ENCODE data around the gene POLR3H. TPM values are rescaled to one million over a fixed set of nuclear protein-coding genes. Genes with fewer than 3 reads are reported as not detected.

The POLR3H gene
- total and polyA plus RNA-seq, 3 experiments from 2014 or later: 22.6 to 78.7 (median 69.9) TPM

GRCh38 chr22:41531715-41532477, 12.4 kb downstream of the POLR3H start:
- no peak overlapping the region for H3K4me3 ChIP-seq (ENCODE audit: low read length)
- H3K4me1 ChIP-seq (ENCODE audit: insufficient read depth, low read length): no peaks in the 10 kb centered on the region
- ChIA-PET CTCF (interaction anchor here (0.8 to 1.8 kb wide), 4 partner anchors 14 to 129 kb away, joined by 3 to 16 read pairs (median 4); partner anchors contain the start of genes PHF5A and PMM1), POLR2A (no interaction called here)
- no peaks in the 10 kb centered on the region for H3K27me3 Mint-ChIP-seq
- DNase-seq: no peak
- no peaks in the 10 kb centered on the region for H3K9me3 ChIP-seq (ENCODE audit: low read length)
- H3K4me3 Mint-ChIP-seq: no peak overlapping the region
- H3K27me3 ChIP-seq (ENCODE audit: insufficient read depth, low read length, poor library complexity, severe bottlenecking): no peaks in the 10 kb centered on the region
- H3K27ac Mint-ChIP-seq: no peak overlapping the region
- H3K4me1 Mint-ChIP-seq: peaks cover 0 to 7% (median 3%) of the 10 kb centered on the region in 3 donors
- H3K9me3 Mint-ChIP-seq: no peaks in the 10 kb centered on the region
- no peak overlapping the region for H3K27ac ChIP-seq (ENCODE audit: low read depth, low read length)
- H3K36me3 Mint-ChIP-seq: peaks cover 0 to 72% (median 10%) of the 10 kb centered on the region in 3 donors
- H3K36me3 ChIP-seq (ENCODE audit: insufficient read depth, low read length): peaks cover 14% of the 10 kb centered on the region

DNA sequence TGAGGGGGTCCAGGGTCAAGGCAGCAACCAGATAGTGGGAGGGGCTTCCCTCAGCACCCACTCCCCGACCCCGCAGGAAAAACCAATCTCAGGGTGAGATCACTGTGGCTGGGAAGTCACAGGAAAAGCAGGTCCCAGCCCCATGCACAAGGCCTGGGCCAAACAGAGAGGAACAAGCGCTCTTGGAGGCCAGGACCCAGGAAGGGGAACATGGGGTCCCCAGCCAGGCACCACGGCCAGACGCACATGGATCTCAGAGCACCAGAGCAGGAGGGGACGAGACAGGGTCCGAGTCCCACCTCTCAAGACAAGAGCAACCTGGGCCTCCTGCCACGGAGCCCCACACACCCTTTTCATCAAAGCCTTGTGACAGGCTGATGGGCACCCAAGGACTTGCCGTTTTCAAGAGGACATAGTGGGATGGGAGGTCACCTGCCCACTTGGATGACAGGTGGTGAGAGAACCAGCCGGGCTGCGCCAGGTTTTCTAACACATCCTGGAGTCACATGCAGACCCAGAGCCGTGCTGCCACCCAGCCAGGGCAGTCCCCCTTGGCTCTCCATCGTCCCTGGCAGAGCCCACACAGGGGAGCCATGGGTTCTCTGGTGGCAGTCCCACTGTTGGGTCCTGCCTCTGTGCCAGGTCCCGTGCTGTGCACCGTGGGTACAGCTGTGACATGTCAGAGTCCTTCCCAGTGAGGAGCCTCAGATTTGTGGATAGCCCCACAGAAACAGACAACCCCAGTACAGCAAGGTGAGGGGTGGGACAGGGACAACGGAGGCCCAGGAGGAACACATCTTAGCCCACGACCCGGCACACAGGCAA, 13.2 kb downstream of the POLR3H start:
- peaks cover 20% of the 10 kb centered on the region for H3K36me3 ChIP-seq (ENCODE audit: insufficient read depth, low read length)
- ChIA-PET POLR2A (no interaction called here), CTCF (no interaction called here)
- no peak overlapping the region for H3K4me3 ChIP-seq (ENCODE audit: low read length)
- peak overlapping the region in 1 of 8 donors; percentile 54 for H3K27ac Mint-ChIP-seq
- peaks cover 0 to 9% (median 7%) of the 10 kb centered on the region in 3 donors for H3K4me1 Mint-ChIP-seq
- H3K9me3 Mint-ChIP-seq: no peaks in the 10 kb centered on the region
- H3K27me3 Mint-ChIP-seq: no peaks in the 10 kb centered on the region
- H3K36me3 Mint-ChIP-seq: peaks cover 0 to 79% (median 10%) of the 10 kb centered on the region in 3 donors
- no peak for DNase-seq
- H3K9me3 ChIP-seq (ENCODE audit: low read length): no peaks in the 10 kb centered on the region
- no peaks in the 10 kb centered on the region for H3K27me3 ChIP-seq (ENCODE audit: insufficient read depth, low read length, poor library complexity, severe bottlenecking)
- no peak overlapping the region for H3K27ac ChIP-seq (ENCODE audit: low read depth, low read length)
- H3K4me1 ChIP-seq (ENCODE audit: insufficient read depth, low read length): no peaks in the 10 kb centered on the region
- no peak overlapping the region for H3K4me3 Mint-ChIP-seq

- peak overlapping the region in 5 of 8 donors; percentile 14 to 77 (median 20) for H3K27ac Mint-ChIP-seq
- peaks cover 13% of the 10 kb centered on the region for H3K4me1 ChIP-seq (ENCODE audit: insufficient read depth, low read length)
- H3K27me3 Mint-ChIP-seq: no peaks in the 10 kb centered on the region
- peaks cover 10 to 21% (median 18%) of the 10 kb centered on the region in 3 donors for H3K4me1 Mint-ChIP-seq
- DNase-seq: no peak
- H3K4me3 ChIP-seq (ENCODE audit: low read length): no peak overlapping the region
- no peak overlapping the region for H3K4me3 Mint-ChIP-seq
- peaks cover 20% of the 10 kb centered on the region for H3K36me3 ChIP-seq (ENCODE audit: insufficient read depth, low read length)
- POLR2A ChIA-PET: interaction anchor here (0.6 kb wide), 1 partner anchor 100 kb away, joined by 4 read pairs; no protein-coding TSS in a partner anchor
- no peaks in the 10 kb centered on the region for H3K9me3 ChIP-seq (ENCODE audit: low read length)
- CTCF ChIA-PET: interaction anchor here (1.2 to 8.5 kb wide), 2 partner anchors 125 to 126 kb away, joined by 5 to 119 read pairs; no protein-coding TSS in a partner anchor
- no peaks in the 10 kb centered on the region for H3K9me3 Mint-ChIP-seq
- no peak overlapping the region for H3K27ac ChIP-seq (ENCODE audit: low read depth, low read length)
- no peaks in the 10 kb centered on the region for H3K27me3 ChIP-seq (ENCODE audit: insufficient read depth, low read length, poor library complexity, severe bottlenecking)
- H3K36me3 Mint-ChIP-seq: peaks cover 0 to 86% (median 7%) of the 10 kb centered on the region in 3 donors
Measured at GRCh38 chr22:41528938-41529561, 15.2 kb downstream of the POLR3H start.

DNA sequence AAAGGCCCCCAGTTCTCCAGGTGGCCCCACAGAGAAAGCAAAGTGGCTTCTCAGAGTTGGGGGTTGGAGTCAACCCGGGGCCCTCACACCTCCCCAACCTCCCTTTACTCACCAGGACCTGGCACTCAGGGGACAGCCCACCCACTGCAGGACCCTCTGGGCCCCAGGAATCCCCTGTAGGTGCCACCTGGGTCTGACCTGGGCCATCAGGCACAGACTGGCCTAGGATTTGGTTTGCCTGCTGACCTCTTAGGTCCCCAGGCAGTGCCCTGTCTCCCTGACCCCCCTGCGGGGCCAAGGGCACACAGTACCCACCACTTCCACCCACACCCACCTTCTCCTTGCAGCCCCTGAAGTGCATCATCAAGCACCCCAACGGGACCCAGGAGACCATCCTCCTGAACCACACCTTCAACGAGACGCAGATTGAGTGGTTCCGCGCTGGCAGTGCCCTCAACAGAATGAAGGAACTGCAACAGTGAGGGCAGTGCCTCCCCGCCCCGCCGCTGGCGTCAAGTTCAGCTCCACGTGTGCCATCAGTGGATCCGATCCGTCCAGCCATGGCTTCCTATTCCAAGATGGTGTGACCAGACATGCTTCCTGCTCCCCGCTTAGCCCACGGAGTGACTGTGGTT, 16.0 kb downstream of the POLR3H start:
- H3K4me1 ChIP-seq (ENCODE audit: insufficient read depth, low read length): peaks cover 15% of the 10 kb centered on the region
- Mint-ChIP-seq H3K27ac (peak overlapping the region in 5 of 8 donors; percentile 7 to 34 (median 20)), H3K27me3 (no peaks in the 10 kb centered on the region), H3K36me3 (peaks cover 0 to 83% (median 6%) of the 10 kb centered on the region in 3 donors), H3K4me1 (peaks cover 15 to 24% (median 16%) of the 10 kb centered on the region in 3 donors), H3K9me3 (no peaks in the 10 kb centered on the region), H3K4me3 (no peak overlapping the region)
- H3K27ac ChIP-seq (ENCODE audit: low read depth, low read length): no peak overlapping the region
- no peak for DNase-seq
- POLR2A ChIA-PET: no interaction called here
- no peaks in the 10 kb centered on the region for H3K9me3 ChIP-seq (ENCODE audit: low read length)
- peaks cover 20% of the 10 kb centered on the region for H3K36me3 ChIP-seq (ENCODE audit: insufficient read depth, low read length)
- CTCF ChIA-PET: interaction anchor here (2.0 to 8.5 kb wide), 2 partner anchors 120 to 125 kb away, joined by 6 to 119 read pairs; no protein-coding TSS in a partner anchor
- no peaks in the 10 kb centered on the region for H3K27me3 ChIP-seq (ENCODE audit: insufficient read depth, low read length, poor library complexity, severe bottlenecking)
- H3K4me3 ChIP-seq (ENCODE audit: low read length): no peak overlapping the region

GRCh38 chr22:41526830-41527799, 17.2 kb downstream of the POLR3H start:
- Mint-ChIP-seq H3K27ac (peak overlapping the region in 6 of 8 donors; percentile 37 to 94 (median 75)), H3K27me3 (no peaks in the 10 kb centered on the region), H3K4me1 (peaks cover 14 to 27% (median 16%) of the 10 kb centered on the region in 3 donors), H3K36me3 (peaks cover 0 to 84% (median 5%) of the 10 kb centered on the region in 3 donors), H3K4me3 (no peak overlapping the region), H3K9me3 (no peaks in the 10 kb centered on the region)
- Histone ChIP-seq H3K9me3 (ENCODE audit: low read length) (no peaks in the 10 kb centered on the region), H3K4me1 (ENCODE audit: insufficient read depth, low read length) (peaks cover 15% of the 10 kb centered on the region), H3K27ac (ENCODE audit: low read depth, low read length) (no peak overlapping the region), H3K4me3 (ENCODE audit: low read length) (no peak overlapping the region), H3K36me3 (ENCODE audit: insufficient read depth, low read length) (peaks cover 21% of the 10 kb centered on the region), H3K27me3 (ENCODE audit: insufficient read depth, low read length, poor library complexity, severe bottlenecking) (no peaks in the 10 kb centered on the region)
- peak; percentile 54 to 76 (median 64) for DNase-seq
- ChIA-PET POLR2A (no interaction called here), CTCF (interaction anchor here (0.7 to 8.5 kb wide), 17 partner anchors 9 to 226 kb away, joined by 3 to 119 read pairs (median 4); partner anchors contain the start of genes ACO2, PHF5A, POLR3H and TEF)

DNA sequence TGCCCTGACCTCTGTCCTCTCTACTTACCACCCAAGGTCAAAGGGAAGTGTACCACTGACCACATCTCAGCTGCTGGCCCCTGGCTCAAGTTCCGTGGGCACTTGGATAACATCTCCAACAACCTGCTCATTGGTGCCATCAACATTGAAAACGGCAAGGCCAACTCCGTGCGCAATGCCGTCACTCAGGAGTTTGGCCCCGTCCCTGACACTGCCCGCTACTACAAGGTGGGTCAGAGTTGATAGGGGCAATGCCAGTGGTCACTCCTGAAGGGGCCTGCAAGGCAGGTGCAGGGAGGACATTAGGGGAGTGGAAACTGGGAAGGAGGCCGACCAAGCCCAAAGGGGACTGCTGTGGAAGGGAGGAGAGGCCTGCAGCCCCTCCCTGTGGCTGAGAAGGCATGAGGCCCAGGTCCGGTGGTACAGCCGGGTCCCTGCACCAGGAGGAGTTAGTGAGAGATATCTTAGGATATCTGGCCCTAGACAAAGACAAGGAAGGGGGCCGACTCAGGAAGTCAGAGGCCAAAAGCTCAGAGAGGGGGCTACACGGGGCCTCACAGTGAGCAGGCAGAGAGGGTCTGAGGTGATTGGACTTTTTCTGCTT, 17.9 kb downstream of the POLR3H start:
- H3K9me3 ChIP-seq (ENCODE audit: low read length): no peaks in the 10 kb centered on the region
- H3K27ac ChIP-seq (ENCODE audit: low read depth, low read length): no peak overlapping the region
- ChIA-PET POLR2A (no interaction called here), CTCF (interaction anchor here (0.7 to 8.5 kb wide), 15 partner anchors 8 to 225 kb away, joined by 3 to 119 read pairs (median 4); partner anchors contain the start of genes POLR3H, TEF, TOB2 and ZC3H7B)
- H3K27ac Mint-ChIP-seq: peak overlapping the region in 7 of 8 donors; percentile 24 to 94 (median 70)
- H3K4me1 Mint-ChIP-seq: peaks cover 14 to 27% (median 16%) of the 10 kb centered on the region in 3 donors
- H3K9me3 Mint-ChIP-seq: no peaks in the 10 kb centered on the region
- peaks cover 16% of the 10 kb centered on the region for H3K36me3 ChIP-seq (ENCODE audit: insufficient read depth, low read length)
- H3K27me3 Mint-ChIP-seq: no peaks in the 10 kb centered on the region
- no peak for DNase-seq
- H3K36me3 Mint-ChIP-seq: peaks cover 0 to 77% (median 5%) of the 10 kb centered on the region in 3 donors
- peaks cover 15% of the 10 kb centered on the region for H3K4me1 ChIP-seq (ENCODE audit: insufficient read depth, low read length)
- peak overlapping the region in 1 of 7 donors; percentile 72 for H3K4me3 Mint-ChIP-seq
- no peaks in the 10 kb centered on the region for H3K27me3 ChIP-seq (ENCODE audit: insufficient read depth, low read length, poor library complexity, severe bottlenecking)
- H3K4me3 ChIP-seq (ENCODE audit: low read length): no peak overlapping the region
